Astrocyte (in vitro differentiated cells and primary cell): Measurements from ENCODE around the gene ZXDC. TPM values are rescaled to one million over a fixed set of nuclear protein-coding genes. Genes with fewer than 3 reads are reported as not detected.

ENCODE experiments used
- DNase-seq: peaks from one replicate; pipeline ENCODE4 v3.0.0-alpha.2; 2010; ENCODE audit warnings: low read depth
- FAIRE-seq: peaks from 2 replicates; lab custom pipeline; 2011; peaks lifted over from hg19 to GRCh38; lab: Jason Lieb, UNC
- H2AFZ ChIP-seq: 2 replicates; pipeline ENCODE4 v1.6.0; 2012; ENCODE audit warnings: low read depth, low read length, inconsistent platforms
- H3K27ac ChIP-seq: 2 replicates; pipeline ENCODE4 v1.5.1; 2011; ENCODE audit warnings: low read depth, low read length, inconsistent platforms
- H3K27me3 ChIP-seq: 2 replicates; pipeline ENCODE4 v1.6.0; 2011; ENCODE audit warnings: low read length, inconsistent platforms; ENCODE audit not compliant: insufficient read depth
- H3K36me3 ChIP-seq: 2 replicates; pipeline ENCODE4 v1.5.1; 2011; ENCODE audit warnings: low read length, inconsistent platforms; ENCODE audit not compliant: insufficient read depth
- H3K4me1 ChIP-seq: 2 replicates; pipeline ENCODE4 v1.5.1; 2011; ENCODE audit warnings: low read length, inconsistent platforms; ENCODE audit not compliant: insufficient read depth
- H3K4me2 ChIP-seq: 2 replicates; pipeline ENCODE4 v1.6.0; 2012; ENCODE audit warnings: low read length, inconsistent platforms
- H3K4me3 ChIP-seq: 2 replicates; pipeline ENCODE4 v1.5.1; 2011; ENCODE audit warnings: low read depth, mild to moderate bottlenecking, low read length, inconsistent platforms; ENCODE audit not compliant: insufficient read depth
- H3K79me2 ChIP-seq: 2 replicates; pipeline ENCODE4 v1.6.0; 2012; ENCODE audit warnings: mild to moderate bottlenecking, low read length, inconsistent platforms; ENCODE audit not compliant: insufficient read depth
- H3K9ac ChIP-seq: 2 replicates; pipeline ENCODE4 v1.6.0; 2012; ENCODE audit warnings: mild to moderate bottlenecking, low read length, inconsistent platforms
- H3K9me3 ChIP-seq: 2 replicates; pipeline ENCODE4 v1.5.1; 2012; ENCODE audit warnings: low read depth, mild to moderate bottlenecking, low read length, inconsistent platforms; ENCODE audit not compliant: insufficient read depth
- H4K20me1 ChIP-seq: 2 replicates; pipeline ENCODE4 v1.6.0; 2012; ENCODE audit warnings: low read length, inconsistent platforms; ENCODE audit not compliant: insufficient read depth
- H3K27ac Mint-ChIP-seq: one replicate; pipeline ENCODE4 v1.8.0; 2021; ENCODE audit warnings: mild to moderate bottlenecking, mixed read lengths; ENCODE audit not compliant: unreplicated experiment
- H3K27me3 Mint-ChIP-seq: one replicate; pipeline ENCODE4 v1.8.0; 2021; ENCODE audit warnings: low read depth, mixed read lengths; ENCODE audit not compliant: unreplicated experiment
- H3K36me3 Mint-ChIP-seq: one replicate; pipeline ENCODE4 v1.8.0; 2021; ENCODE audit warnings: low read depth, mixed read lengths; ENCODE audit not compliant: unreplicated experiment
- H3K4me1 Mint-ChIP-seq: one replicate; pipeline ENCODE4 v1.8.0; 2021; ENCODE audit warnings: low read depth, mixed read lengths; ENCODE audit not compliant: unreplicated experiment
- H3K4me3 Mint-ChIP-seq: one replicate; pipeline ENCODE4 v1.8.0; 2021; ENCODE audit warnings: mild to moderate bottlenecking, moderate library complexity, mixed read lengths; ENCODE audit not compliant: unreplicated experiment
- H3K9me3 Mint-ChIP-seq: one replicate; pipeline ENCODE4 v1.8.0; 2021; ENCODE audit warnings: mild to moderate bottlenecking, mixed read lengths; ENCODE audit not compliant: unreplicated experiment
- CTCF ChIP-seq: IDR thresholded peaks from 2 replicates; pipeline ENCODE4 v1.5.1; 2011; ENCODE audit warnings: low read depth, mild to moderate bottlenecking, inconsistent platforms, low read length, moderate library complexity; ENCODE audit not compliant: insufficient read depth
- EZH2 ChIP-seq: IDR thresholded peaks from 2 replicates; pipeline ENCODE4 v1.6.1; 2012; ENCODE audit warnings: mild to moderate bottlenecking, low read length, inconsistent platforms; ENCODE audit not compliant: insufficient read depth
- total RNA-seq: library from RNA; stranded (reverse); gene quantifications from 2 replicates; pipeline ENCODE4 v1.2.1, GENCODE V29; 2021

ZXDC gene
- total RNA-seq, 1 donor from 2014 or later = 19.6 TPM

- DNase-seq (no peak), FAIRE-seq (no peak)
- Mint-ChIP-seq H3K4me3 (no peak overlapping the region), H3K27ac (no peak overlapping the region), H3K36me3 (peaks cover 5% of the 10 kb centered on the region), H3K27me3 (no peaks in the 10 kb centered on the region), H3K4me1 (no peaks in the 10 kb centered on the region), H3K9me3 (no peaks in the 10 kb centered on the region)
- peaks cover 4% of the 10 kb centered on the region for H3K79me2 ChIP-seq
- no peaks in the 10 kb centered on the region for H3K27me3 ChIP-seq
- peaks cover 38% of the 10 kb centered on the region for H4K20me1 ChIP-seq
- H3K9me3 ChIP-seq = no peaks in the 10 kb centered on the region
- H3K4me2 ChIP-seq = no peak overlapping the region
- H3K4me3 ChIP-seq = no peak overlapping the region
- H2AFZ ChIP-seq = no peak overlapping the region
- no peak overlapping the region for H3K27ac ChIP-seq
- peaks cover 6% of the 10 kb centered on the region for H3K36me3 ChIP-seq
- H3K9ac ChIP-seq = no peak overlapping the region
- TF ChIP-seq CTCF (no peak), EZH2 (no peak)
- no peaks in the 10 kb centered on the region for H3K4me1 ChIP-seq
These were observed 28.1 kb downstream of the ZXDC start for GRCh38 chr3:126447456-126448106.

DNA sequence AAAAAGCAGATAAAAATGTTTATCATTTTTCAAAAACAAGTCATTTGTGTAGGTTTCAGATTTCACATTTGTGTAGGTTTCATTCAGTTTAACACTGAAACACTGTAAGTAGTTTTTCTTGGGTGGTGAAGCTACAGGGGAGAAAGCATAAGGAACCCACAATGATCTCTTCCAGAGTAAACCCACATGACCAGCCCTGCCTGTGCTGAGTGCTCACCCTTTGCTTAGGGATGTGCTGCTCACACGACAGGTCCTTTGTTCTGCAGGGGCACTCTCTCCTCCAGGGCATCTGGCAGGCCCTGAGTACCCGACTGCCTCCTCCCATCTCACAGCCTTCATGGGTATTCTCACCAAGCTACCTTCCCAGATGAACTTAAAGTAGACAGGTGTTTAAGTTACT lies 28.9 kb downstream of the ZXDC start:
- no peak overlapping the region for H2AFZ ChIP-seq
- TF ChIP-seq EZH2 (no peak), CTCF (no peak)
- H3K4me2 ChIP-seq = no peak overlapping the region
- no peak overlapping the region for H3K9ac ChIP-seq
- H3K4me3 ChIP-seq = no peak overlapping the region
- H3K27ac ChIP-seq = no peak overlapping the region
- Mint-ChIP-seq H3K36me3 (peaks cover 5% of the 10 kb centered on the region), H3K27ac (no peak overlapping the region), H3K27me3 (no peaks in the 10 kb centered on the region), H3K4me1 (no peaks in the 10 kb centered on the region), H3K4me3 (no peak overlapping the region), H3K9me3 (no peaks in the 10 kb centered on the region)
- no peaks in the 10 kb centered on the region for H3K27me3 ChIP-seq
- H3K9me3 ChIP-seq = no peaks in the 10 kb centered on the region
- H4K20me1 ChIP-seq = peaks cover 32% of the 10 kb centered on the region
- no peak for FAIRE-seq
- H3K79me2 ChIP-seq = peaks cover 4% of the 10 kb centered on the region
- no peak for DNase-seq
- no peaks in the 10 kb centered on the region for H3K4me1 ChIP-seq
- peaks cover 6% of the 10 kb centered on the region for H3K36me3 ChIP-seq

DNA sequence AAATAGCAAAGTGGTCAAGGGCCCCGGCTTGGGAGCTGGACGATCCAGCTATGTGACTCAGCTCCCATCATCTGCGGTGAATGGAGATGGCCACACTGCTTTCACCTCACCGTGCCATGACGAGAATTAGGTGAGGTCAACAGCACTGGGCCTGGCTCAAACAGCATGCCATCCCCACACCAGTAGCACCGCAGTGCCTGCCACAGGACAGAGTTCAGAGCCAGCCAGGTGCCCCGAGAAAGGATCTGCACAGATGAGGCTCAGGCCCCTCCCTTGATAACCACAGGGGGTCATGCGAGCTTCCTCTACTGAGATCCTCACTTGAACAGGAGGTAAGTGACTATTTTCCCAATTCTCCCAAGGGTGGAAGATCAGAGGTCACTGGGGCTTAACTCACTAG lies 29.4 kb downstream of the ZXDC start:
- Histone ChIP-seq H3K4me3 (no peak overlapping the region), H3K9me3 (no peaks in the 10 kb centered on the region), H3K79me2 (peaks cover 3% of the 10 kb centered on the region), H4K20me1 (peaks cover 29% of the 10 kb centered on the region), H3K9ac (no peak overlapping the region), H3K4me1 (no peaks in the 10 kb centered on the region), H2AFZ (no peak overlapping the region), H3K36me3 (peaks cover 3% of the 10 kb centered on the region), H3K27me3 (no peaks in the 10 kb centered on the region), H3K4me2 (no peak overlapping the region), H3K27ac (no peak overlapping the region)
- Mint-ChIP-seq H3K36me3 (peaks cover 5% of the 10 kb centered on the region), H3K27ac (no peak overlapping the region), H3K9me3 (no peaks in the 10 kb centered on the region), H3K27me3 (no peaks in the 10 kb centered on the region), H3K4me1 (no peaks in the 10 kb centered on the region), H3K4me3 (no peak overlapping the region)
- TF ChIP-seq EZH2 = no peak
- TF ChIP-seq CTCF = no peak
- DNase-seq = no peak
- no peak for FAIRE-seq
